Measurements from ENCODE around the gene OPCML. TPM values are rescaled to one million over a fixed set of nuclear protein-coding genes. Genes with fewer than 3 reads are reported as not detected.

OPCML gene
- total RNA-seq, 3 donors from 2014 or later (not counting 1 experiment from before 2014, with no cell fraction given): not detected

DNA sequence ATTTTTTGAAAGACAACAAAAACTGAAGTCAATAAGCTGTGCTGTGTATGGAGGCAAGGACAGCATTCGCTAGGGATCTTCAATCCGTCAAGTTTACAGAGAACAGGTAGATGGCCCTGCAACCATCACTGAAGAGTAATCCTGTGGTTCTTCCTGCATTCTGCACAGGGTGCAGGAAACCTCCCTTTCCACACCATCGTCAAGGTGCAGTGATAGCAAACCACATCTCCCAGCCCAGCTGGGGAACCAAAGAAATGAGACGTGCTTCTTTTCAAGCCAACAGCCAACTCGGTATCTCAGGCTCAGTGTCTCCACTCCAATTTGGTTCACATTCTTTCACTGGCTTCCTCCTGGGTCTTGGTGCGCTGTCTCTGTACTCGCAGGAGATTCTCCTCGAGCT lies 814.5 kb downstream of the OPCML start:
- Mint-ChIP-seq H3K9me3 (no peaks in the 10 kb centered on the region), H3K27me3 (ENCODE audit: low read depth in 2 of 2) (peaks cover 8 to 15% of the 10 kb centered on the region in 2 donors), H3K36me3 (no peaks in the 10 kb centered on the region), H3K27ac (no peak overlapping the region), H3K4me1 (peaks cover 25 to 28% of the 10 kb centered on the region in 2 donors), H3K4me3 (peak overlapping the region; percentile 25)
- Histone ChIP-seq H3K27me3 (ENCODE audit: control insufficient read depth, insufficient read depth, low read length) (peaks cover 5% of the 10 kb centered on the region), H3K4me1 (ENCODE audit: control insufficient read depth, insufficient read depth, low read length) (peaks cover 31% of the 10 kb centered on the region), H3K36me3 (ENCODE audit: control insufficient read depth, insufficient read depth, low read length) (no peaks in the 10 kb centered on the region), H3K27ac (ENCODE audit: low read length) (no peak overlapping the region), H3K9me3 (ENCODE audit: control insufficient read depth, insufficient read depth, low read length) (no peaks in the 10 kb centered on the region), H3K4me3 (ENCODE audit: low read length) (no peak overlapping the region)
- 52% methylated on average over 8 of the region's 8 CpGs for WGBS (ENCODE audit: insufficient coverage)
- TF ChIP-seq, protein P1, sequence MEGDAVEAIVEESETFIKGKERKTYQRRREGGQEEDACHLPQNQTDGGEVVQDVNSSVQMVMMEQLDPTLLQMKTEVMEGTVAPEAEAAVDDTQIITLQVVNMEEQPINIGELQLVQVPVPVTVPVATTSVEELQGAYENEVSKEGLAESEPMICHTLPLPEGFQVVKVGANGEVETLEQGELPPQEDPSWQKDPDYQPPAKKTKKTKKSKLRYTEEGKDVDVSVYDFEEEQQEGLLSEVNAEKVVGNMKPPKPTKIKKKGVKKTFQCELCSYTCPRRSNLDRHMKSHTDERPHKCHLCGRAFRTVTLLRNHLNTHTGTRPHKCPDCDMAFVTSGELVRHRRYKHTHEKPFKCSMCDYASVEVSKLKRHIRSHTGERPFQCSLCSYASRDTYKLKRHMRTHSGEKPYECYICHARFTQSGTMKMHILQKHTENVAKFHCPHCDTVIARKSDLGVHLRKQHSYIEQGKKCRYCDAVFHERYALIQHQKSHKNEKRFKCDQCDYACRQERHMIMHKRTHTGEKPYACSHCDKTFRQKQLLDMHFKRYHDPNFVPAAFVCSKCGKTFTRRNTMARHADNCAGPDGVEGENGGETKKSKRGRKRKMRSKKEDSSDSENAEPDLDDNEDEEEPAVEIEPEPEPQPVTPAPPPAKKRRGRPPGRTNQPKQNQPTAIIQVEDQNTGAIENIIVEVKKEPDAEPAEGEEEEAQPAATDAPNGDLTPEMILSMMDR (IDR thresholded peaks at IDR 0.05): no peak
- DNase-seq (peak in 1 of 2 donors; percentile 12), ATAC-seq (no peak)
- intact Hi-C loops (cut with micrococcal nuclease): no loop called here

DNA sequence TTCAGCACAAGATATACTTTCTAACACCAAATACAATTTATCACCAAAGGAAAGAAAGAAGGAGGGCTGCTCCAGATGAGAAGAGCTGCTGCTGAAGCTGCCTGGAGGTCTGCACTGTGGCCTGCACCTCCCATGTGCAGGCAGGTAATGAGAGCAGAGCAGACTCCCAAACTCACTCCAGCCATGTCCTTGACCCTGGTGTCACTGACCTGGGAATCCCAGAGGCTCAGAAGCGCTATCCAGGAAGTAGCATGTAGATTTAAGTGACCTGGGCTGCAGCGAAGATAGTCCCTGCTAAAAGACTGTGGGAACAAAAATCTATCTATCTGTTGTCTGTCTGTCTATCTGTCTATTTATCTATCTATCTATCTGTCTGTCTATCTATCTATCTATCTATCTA lies 816.3 kb downstream of the OPCML start:
- no peak overlapping the region for H3K4me3 ChIP-seq (ENCODE audit: low read length)
- peaks cover 2% of the 10 kb centered on the region for H3K27me3 ChIP-seq (ENCODE audit: control insufficient read depth, insufficient read depth, low read length)
- Mint-ChIP-seq H3K4me1 (peaks cover 19 to 21% of the 10 kb centered on the region in 2 donors), H3K27ac (no peak overlapping the region), H3K27me3 (ENCODE audit: low read depth in 2 of 2) (peaks cover 2 to 9% of the 10 kb centered on the region in 2 donors), H3K9me3 (no peaks in the 10 kb centered on the region), H3K36me3 (no peaks in the 10 kb centered on the region), H3K4me3 (no peak overlapping the region)
- ATAC-seq: no peak
- no peak for DNase-seq
- no peaks in the 10 kb centered on the region for H3K36me3 ChIP-seq (ENCODE audit: control insufficient read depth, insufficient read depth, low read length)
- intact Hi-C loops (cut with micrococcal nuclease): no loop called here
- WGBS (ENCODE audit: insufficient coverage): 78% methylated on average over 2 of the region's 2 CpGs
- peaks cover 27% of the 10 kb centered on the region for H3K4me1 ChIP-seq (ENCODE audit: control insufficient read depth, insufficient read depth, low read length)
- no peaks in the 10 kb centered on the region for H3K9me3 ChIP-seq (ENCODE audit: control insufficient read depth, insufficient read depth, low read length)
- no peak overlapping the region for H3K27ac ChIP-seq (ENCODE audit: low read length)
- TF ChIP-seq, protein P1 (IDR thresholded peaks at IDR 0.05): no peak

DNA sequence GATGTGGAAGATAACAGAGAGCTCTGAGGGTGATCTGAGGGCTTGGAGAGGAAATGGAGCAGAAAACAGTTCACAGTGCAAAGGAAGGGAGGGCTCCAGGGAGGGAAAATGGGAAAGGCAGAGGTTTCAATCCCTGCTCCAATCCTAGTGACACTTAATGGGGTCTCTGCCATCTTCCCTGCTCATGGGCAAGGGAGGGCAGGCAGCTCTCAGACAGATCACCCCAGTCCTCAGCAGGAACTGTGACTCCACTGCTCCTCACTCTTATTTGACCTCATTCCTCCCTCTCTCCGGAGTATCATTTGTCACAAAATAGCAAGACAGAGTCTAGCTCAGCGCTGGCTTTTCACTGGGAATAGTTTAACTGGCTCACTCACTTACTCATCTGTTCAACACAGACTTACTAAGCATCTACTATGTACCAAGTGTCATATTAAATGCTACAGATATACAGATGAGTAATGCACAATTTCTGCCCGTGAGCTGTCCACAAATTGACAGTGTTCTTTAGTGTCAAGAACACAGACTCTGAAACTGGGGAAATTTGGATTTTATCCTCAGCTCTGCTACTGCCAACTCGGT lies 817.4 kb downstream of the OPCML start:
- H3K9me3 Mint-ChIP-seq: peaks cover 0 to 3% of the 10 kb centered on the region in 2 donors
- peaks cover 0 to 7% of the 10 kb centered on the region in 2 donors for H3K27me3 Mint-ChIP-seq (ENCODE audit: low read depth in 2 of 2)
- intact Hi-C loops (cut with micrococcal nuclease): no loop called here
- H3K27ac ChIP-seq (ENCODE audit: low read length): no peak overlapping the region
- H3K4me1 Mint-ChIP-seq: peaks cover 12 to 14% of the 10 kb centered on the region in 2 donors
- DNase-seq (no peak), ATAC-seq (no peak)
- WGBS (ENCODE audit: insufficient coverage): 87% methylated on average over 4 of the region's 4 CpGs
- H3K27me3 ChIP-seq (ENCODE audit: control insufficient read depth, insufficient read depth, low read length): no peaks in the 10 kb centered on the region
- TF ChIP-seq, protein P1 (IDR thresholded peaks at IDR 0.05): no peak
- no peaks in the 10 kb centered on the region for H3K9me3 ChIP-seq (ENCODE audit: control insufficient read depth, insufficient read depth, low read length)
- no peak overlapping the region for H3K27ac Mint-ChIP-seq
- H3K36me3 ChIP-seq (ENCODE audit: control insufficient read depth, insufficient read depth, low read length): no peaks in the 10 kb centered on the region
- H3K4me3 Mint-ChIP-seq: no peak overlapping the region
- H3K4me3 ChIP-seq (ENCODE audit: low read length): no peak overlapping the region
- peaks cover 22% of the 10 kb centered on the region for H3K4me1 ChIP-seq (ENCODE audit: control insufficient read depth, insufficient read depth, low read length)
- H3K36me3 Mint-ChIP-seq: no peaks in the 10 kb centered on the region

DNA sequence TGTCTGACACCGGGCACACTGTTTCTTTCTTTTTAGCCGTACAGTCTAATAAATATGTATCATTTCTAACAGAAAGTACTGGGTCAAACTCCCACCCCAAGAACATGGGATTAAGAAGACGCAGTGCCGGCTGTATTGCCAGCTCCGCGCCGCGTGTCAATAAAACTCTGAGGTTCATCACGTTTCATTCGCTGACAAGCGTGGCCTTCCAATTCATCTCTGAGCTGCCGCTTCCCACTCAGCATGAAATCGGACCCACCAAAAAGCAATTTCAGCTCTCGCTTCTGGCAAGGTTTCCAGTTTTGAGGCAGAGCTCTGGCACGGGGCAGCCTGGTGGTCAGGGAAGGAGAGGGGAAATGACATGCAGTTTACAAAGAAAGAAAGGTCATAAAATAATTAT lies 819.8 kb downstream of the OPCML start:
- H3K36me3 Mint-ChIP-seq: no peaks in the 10 kb centered on the region
- H3K27ac ChIP-seq (ENCODE audit: low read length): no peak overlapping the region
- H3K27ac Mint-ChIP-seq: no peak overlapping the region
- peaks cover 0 to 3% of the 10 kb centered on the region in 2 donors for H3K9me3 Mint-ChIP-seq
- no peak overlapping the region for H3K4me3 Mint-ChIP-seq
- H3K27me3 Mint-ChIP-seq (ENCODE audit: low read depth in 2 of 2): peaks cover 0 to 7% of the 10 kb centered on the region in 2 donors
- H3K4me1 Mint-ChIP-seq: no peaks in the 10 kb centered on the region
- DNase-seq (no peak), ATAC-seq (no peak)
- H3K9me3 ChIP-seq (ENCODE audit: control insufficient read depth, insufficient read depth, low read length): no peaks in the 10 kb centered on the region
- H3K36me3 ChIP-seq (ENCODE audit: control insufficient read depth, insufficient read depth, low read length): no peaks in the 10 kb centered on the region
- H3K4me1 ChIP-seq (ENCODE audit: control insufficient read depth, insufficient read depth, low read length): no peaks in the 10 kb centered on the region
- 94% methylated on average over 15 of the region's 15 CpGs for WGBS (ENCODE audit: insufficient coverage)
- no peaks in the 10 kb centered on the region for H3K27me3 ChIP-seq (ENCODE audit: control insufficient read depth, insufficient read depth, low read length)
- TF ChIP-seq, protein P1 (IDR thresholded peaks at IDR 0.05): no peak
- intact Hi-C loops (cut with micrococcal nuclease): no loop called here
- no peak overlapping the region for H3K4me3 ChIP-seq (ENCODE audit: low read length)

All from natural killer cell (primary cell).